Stimulated activated CD4-positive, alpha-beta T cell treated with anti-CD3 and anti-CD28 coated beads, Interleukin-4, amount 100 ng/mL, for 48 hours (primary cell): ENCODE data around the gene DHX9.

ENCODE experiments used
- DNase-seq, 2 donors: peaks; one replicate each; pipeline ENCODE4 v3.0.0-alpha.2; 2020; ENCODE audit warnings: low read depth in 2 of 2

DHX9 gene

GRCh38 chr1:182841368-182841988, 2.3 kb downstream of the DHX9 start:
- DNase-seq, result no peak

- DNase-seq, result no peak
Measured at GRCh38 chr1:182842265-182842664, 3.1 kb downstream of the DHX9 start.

GRCh38 chr1:182845379-182845778, 6.2 kb downstream of the DHX9 start:
- DNase-seq, result no peak

- DNase-seq, result no peak
Measured at GRCh38 chr1:182845894-182846293, 6.7 kb downstream of the DHX9 start.

GRCh38 chr1:182847105-182847504, 8.0 kb downstream of the DHX9 start:
- no peak for DNase-seq

GRCh38 chr1:182848736-182849135, 9.6 kb downstream of the DHX9 start:
- DNase-seq, result no peak

GRCh38 chr1:182850319-182850718, 11.2 kb downstream of the DHX9 start:
- no peak for DNase-seq

- DNase-seq, result no peak
Measured at GRCh38 chr1:182851825-182852224, 12.7 kb downstream of the DHX9 start.

- no peak for DNase-seq
Measured at GRCh38 chr1:182855911-182856310, 16.8 kb downstream of the DHX9 start.

GRCh38 chr1:182857212-182857611, 18.1 kb downstream of the DHX9 start:
- DNase-seq, result no peak

- DNase-seq, result no peak
Measured at GRCh38 chr1:182860658-182861057, 21.5 kb downstream of the DHX9 start.

- DNase-seq, result no peak
Measured at GRCh38 chr1:182861994-182862393, 22.8 kb downstream of the DHX9 start.

GRCh38 chr1:182862827-182863226, 23.7 kb downstream of the DHX9 start:
- DNase-seq, result no peak

- no peak for DNase-seq
Measured at GRCh38 chr1:182863940-182864339, 24.8 kb downstream of the DHX9 start.

- DNase-seq, result no peak
Measured at GRCh38 chr1:182867861-182868260, 28.7 kb downstream of the DHX9 start.

- DNase-seq, result no peak
Measured at GRCh38 chr1:182869241-182869666, 30.1 kb downstream of the DHX9 start.

- no peak for DNase-seq
Measured at GRCh38 chr1:182872881-182873280, 33.7 kb downstream of the DHX9 start.

- DNase-seq, result no peak
Measured at GRCh38 chr1:182875889-182876288, 36.7 kb downstream of the DHX9 start.

GRCh38 chr1:182877331-182877730, 38.2 kb downstream of the DHX9 start:
- no peak for DNase-seq

- DNase-seq, result no peak
Measured at GRCh38 chr1:182877842-182878241, 38.7 kb downstream of the DHX9 start.

GRCh38 chr1:182884872-182885271, 45.7 kb downstream of the DHX9 start:
- DNase-seq, result no peak

- DNase-seq, result no peak
Measured at GRCh38 chr1:182885591-182885990, 46.4 kb downstream of the DHX9 start.

GRCh38 chr1:182886985-182887384, 47.8 kb downstream of the DHX9 start:
- no peak for DNase-seq
